Stimulated activated CD8-positive, alpha-beta memory T cell treated with anti-CD3 and anti-CD28 coated beads, Interleukin-15, amount 100 ng/mL, for 24 hours (primary cell): ENCODE results near the gene OCRL.

ENCODE experiments used
- DNase-seq: peaks from one replicate; pipeline ENCODE4 v3.0.0-alpha.2; 2020; ENCODE audit warnings: low read depth

OCRL gene

GRCh38 chrX:129636175-129636681 is 96.2 kb downstream of the OCRL start:
- DNase-seq = no peak

GRCh38 chrX:129637217-129638109 is 97.4 kb downstream of the OCRL start:
- peak; percentile 49 for DNase-seq

GRCh38 chrX:129638917-129639316 is 98.9 kb downstream of the OCRL start:
- DNase-seq = no peak

- no peak for DNase-seq
Measured at GRCh38 chrX:129640737-129641136, 100.7 kb downstream of the OCRL start.

- no peak for DNase-seq
Measured at GRCh38 chrX:129641469-129641868, 101.4 kb downstream of the OCRL start.

- no peak for DNase-seq
Measured at GRCh38 chrX:129641941-129642340, 101.9 kb downstream of the OCRL start.
